GM18507 (cell line): ENCODE results near the gene POLR3A.
"Not testable (repeated sequence)": the region's sequence is repeated elsewhere in the genome, so short reads cannot be mapped to it uniquely, and the experiment has no call there.

Source experiments
- DNase-seq: peaks from one replicate; pipeline ENCODE4 v3.0.0; 2011; ENCODE audit warnings: low read depth; ENCODE audit not compliant: insufficient read length; ENCODE audit errors: extremely low spot score
- FAIRE-seq: peaks from 2 replicates; lab custom pipeline; 2011; peaks lifted over from hg19 to GRCh38; lab: Jason Lieb, UNC

The POLR3A gene

DNA sequence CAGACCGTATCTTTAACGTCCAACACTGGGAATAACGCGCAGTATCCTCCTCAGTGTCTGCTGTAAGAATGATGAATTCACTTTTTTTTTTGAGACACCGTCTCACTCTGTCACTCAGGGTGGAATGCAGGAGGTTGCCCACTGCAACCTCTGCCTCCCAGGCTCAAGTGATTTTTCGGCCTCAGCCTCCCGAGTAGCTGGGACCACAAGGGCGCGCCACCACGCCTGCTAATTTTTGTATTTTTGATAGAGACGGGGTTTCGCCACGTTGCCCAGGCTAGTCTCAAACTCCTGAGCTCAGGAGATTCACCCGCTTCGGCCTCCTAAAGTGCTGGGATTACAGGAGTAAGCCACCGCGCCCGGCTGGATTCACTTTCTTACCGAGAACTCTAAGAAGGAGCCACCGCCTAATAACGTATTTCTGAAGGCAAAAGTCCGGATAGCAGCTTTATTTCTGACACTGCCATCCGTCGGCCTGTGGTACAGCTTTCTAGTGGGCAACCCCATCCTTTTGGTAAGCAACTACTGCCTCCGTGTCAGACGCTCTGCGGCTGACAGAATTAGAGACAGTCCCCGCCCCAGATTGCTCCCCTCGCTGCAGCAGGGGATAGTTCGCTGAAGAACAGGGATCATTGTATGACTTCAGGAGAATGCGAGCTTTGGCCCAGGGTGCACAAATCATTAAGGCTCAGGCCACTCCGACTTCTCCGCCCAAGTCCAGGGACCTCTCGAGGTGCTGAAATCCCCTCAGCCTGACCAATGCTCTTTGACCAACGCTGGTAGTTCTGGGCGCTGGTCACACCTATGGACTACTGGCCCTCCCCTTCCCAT, 662 bp downstream of the POLR3A start:
- no peak for FAIRE-seq

DNA sequence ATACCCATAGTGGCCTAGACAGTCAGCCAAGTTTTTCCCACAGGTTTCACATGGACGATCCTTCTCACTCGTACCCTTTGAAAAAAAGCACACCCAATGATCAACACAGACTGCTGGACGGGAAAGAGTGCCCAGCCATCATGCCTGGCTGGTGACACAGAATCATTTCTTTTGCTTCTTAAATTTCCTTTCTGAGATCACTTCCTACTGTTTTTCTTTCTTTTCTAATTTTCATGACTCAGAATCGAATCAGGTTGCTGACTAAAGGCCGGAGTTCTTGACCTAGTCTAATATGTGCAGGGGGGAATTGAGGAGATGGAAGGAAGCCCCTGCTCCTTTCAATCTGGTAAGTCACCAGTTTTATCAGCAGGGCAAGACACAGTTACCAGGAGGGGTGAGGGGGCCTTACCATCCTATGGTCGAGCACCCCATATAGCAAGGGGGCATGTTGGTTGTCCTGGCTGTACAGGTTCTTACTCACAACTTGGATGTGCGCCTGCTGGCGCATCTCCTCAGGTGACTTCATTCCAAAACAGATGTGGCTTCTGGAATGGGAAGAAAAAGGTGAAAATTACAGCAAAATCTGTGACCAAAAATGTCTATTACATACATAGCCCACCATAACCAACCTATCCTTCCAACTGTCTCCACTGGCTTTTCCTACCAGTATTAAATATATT, 3.5 kb downstream of the POLR3A start:
- no peak for DNase-seq
- no peak for FAIRE-seq

More for the DNA sequence above, 662 bp downstream of the POLR3A start:
- no peak for DNase-seq

DNA sequence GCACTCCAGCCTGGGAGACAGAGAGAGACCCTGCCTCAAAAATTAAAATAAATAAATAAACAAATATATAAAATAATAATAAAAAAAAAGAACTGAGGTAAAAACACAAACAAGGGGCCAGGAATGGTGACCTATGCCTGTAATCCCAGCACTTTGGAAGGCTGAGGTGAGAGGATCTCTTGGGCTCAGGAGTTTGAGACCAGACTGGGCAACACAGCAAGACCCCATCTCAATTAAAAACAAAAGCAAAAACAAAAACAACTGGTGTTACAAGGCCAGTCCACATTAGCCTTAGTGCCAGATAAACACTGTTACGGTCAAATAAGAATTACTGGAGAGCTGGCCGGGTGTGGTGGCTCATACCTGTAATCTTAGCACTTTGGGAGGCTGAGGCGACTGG, 5.6 kb downstream of the POLR3A start:
- DNase-seq (no peak), FAIRE-seq (no peak)

DNA sequence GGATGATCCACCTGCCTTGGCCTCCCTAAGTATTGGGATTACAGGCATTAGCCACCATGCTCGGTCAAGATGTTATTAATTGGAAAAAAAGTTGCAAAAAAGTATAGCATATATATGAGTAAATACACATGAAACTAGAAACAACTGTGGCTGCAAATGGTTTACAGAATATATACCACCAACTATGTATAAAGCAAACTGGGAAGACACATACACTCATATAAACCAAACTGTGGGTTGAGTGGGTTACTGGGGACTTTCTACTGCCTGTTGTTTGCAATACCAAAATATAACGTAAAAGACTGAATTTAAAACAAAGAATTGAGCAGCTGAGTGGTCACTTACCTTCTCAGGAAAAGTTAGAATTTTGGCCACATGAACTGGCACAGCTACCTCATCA, 8.1 kb downstream of the POLR3A start:
- FAIRE-seq (no peak), DNase-seq (no peak)

DNA sequence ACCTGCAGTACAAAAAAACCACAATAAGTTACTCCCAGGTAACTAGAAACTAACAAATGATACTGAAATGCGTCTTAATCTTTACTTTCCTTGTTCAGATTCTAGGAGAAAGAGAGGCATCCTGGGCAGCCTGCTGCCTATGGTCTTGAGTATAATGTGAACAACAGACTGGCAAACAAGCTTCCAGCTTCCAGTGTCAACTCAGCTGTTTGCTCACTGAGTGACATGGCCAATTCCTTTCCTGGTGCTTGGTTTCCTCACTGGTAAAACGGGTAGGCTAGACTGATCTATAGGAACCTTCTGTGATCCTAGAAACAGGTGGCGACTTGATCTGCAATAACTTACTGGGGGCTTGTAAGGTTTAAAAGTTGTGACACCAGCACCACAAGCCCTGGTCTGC, 10.1 kb downstream of the POLR3A start:
- no peak for DNase-seq
- FAIRE-seq: no peak

DNA sequence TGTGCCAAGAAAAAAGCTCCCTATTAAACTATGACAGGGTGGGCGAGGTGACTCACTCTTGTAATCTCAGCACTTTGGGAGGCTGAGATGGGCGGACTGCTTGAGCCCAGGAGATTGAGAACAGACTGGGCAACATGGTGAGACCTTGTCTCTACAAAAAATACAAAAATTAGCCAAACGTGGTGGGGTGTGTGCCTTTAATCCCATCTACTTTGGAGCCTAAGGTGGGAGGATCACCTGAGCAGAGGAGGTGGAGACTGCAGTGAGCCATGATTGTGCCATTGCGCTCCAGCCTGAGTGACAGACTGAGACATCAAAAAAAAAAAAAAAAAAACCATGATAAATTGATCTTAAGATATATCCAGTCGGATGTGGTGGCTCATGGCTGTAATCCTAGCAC, 11.5 kb downstream of the POLR3A start:
- FAIRE-seq (no peak), DNase-seq (no peak)

- FAIRE-seq: no peak
- no peak for DNase-seq
Measured at GRCh38 chr10:78015546-78015945, 13.8 kb downstream of the POLR3A start.

- FAIRE-seq: no peak
- DNase-seq: no peak
Measured at GRCh38 chr10:78013564-78013963, 15.8 kb downstream of the POLR3A start.

DNA sequence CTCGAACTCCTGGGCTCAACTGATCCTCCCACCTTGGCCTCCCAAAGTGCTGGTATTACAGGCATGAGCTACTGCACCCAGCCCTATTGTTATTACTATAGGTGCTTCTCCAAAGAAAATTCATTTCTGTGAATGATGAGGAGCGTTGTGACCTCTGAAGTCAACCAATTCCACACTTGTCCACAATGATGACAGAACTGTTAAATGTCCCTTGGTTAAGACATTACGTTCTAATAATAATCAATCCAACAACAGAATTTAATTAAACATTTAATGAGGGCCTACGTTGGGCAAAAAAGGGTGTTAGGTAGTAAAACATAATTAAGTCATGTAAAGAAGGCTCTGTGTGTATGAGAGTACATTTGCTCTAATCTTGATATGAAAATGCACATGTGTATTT, 18.2 kb downstream of the POLR3A start:
- FAIRE-seq: no peak
- no peak for DNase-seq

GRCh38 chr10:78010278-78010677, 19.0 kb downstream of the POLR3A start:
- DNase-seq (no peak), FAIRE-seq (no peak)

DNA sequence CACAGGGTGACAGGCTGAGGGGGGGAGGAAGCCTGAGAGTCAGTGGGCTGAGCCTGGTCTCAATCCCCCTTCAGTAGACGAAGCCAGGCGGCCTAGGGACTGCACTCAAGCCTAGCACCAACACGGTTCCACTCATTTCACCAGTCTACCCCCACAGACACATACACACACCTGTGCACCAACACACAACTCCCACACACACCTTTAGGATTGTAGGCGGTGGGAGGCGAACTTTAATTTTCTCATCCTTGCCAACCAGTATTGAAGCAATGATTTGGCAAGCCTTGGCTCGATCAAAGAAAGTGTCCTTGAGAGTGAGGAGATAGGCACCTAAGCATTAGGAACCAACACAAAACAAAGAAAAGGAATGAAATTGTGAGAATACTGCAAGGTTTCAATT, 19.7 kb downstream of the POLR3A start:
- FAIRE-seq (no peak), DNase-seq (no peak)

DNA sequence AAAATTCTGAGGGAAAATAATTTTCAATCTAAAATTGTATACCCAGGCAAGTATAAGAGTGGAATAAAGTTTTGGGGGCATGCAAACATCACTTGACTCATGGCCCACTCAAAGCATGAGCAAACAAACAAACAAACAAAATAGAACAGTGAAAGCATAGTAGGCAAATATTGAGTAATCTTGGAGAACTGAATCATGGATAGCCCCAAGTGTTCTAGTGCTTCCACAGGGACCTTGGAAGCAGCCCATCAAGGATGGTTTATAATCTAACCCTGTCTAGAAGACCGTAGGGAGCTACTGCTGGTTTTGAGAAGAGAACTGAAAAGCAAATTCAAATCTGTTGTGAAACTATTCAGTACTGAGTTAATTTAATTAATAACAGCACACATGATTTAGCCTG, 22.1 kb downstream of the POLR3A start:
- DNase-seq: no peak
- no peak for FAIRE-seq

GRCh38 chr10:78004215-78005026, 24.9 kb downstream of the POLR3A start:
- no peak for FAIRE-seq
- no peak for DNase-seq

GRCh38 chr10:78002541-78003288, 26.6 kb downstream of the POLR3A start:
- no peak for FAIRE-seq
- DNase-seq: no peak

- no peak for FAIRE-seq
- DNase-seq: no peak
Measured at GRCh38 chr10:78000956-78001472, 28.3 kb downstream of the POLR3A start.

DNA sequence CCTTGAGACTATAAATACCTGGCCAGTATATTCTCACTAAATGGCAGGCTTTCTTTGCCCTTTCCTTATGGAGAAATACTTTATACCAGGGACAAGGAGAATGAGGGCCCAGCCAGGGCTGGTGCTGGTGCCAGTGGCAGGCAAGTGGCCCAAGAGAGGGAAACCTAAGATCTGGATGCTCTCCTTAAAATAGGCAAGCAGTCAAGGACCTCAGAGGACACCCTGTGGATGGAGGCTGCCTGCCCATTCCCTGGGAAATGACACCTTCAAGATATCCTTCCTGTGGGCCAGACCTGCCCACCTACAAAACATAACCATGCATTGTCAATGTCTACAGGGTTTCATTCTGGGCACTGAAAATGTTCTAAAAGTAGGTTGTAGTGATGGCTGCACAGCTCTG, 29.1 kb downstream of the POLR3A start:
- DNase-seq: no peak
- FAIRE-seq: no peak

- not testable (repeated sequence) for FAIRE-seq, DNase-seq
Measured at GRCh38 chr10:77998780-77999179, 30.5 kb downstream of the POLR3A start.

GRCh38 chr10:77993620-77994019, 35.7 kb downstream of the POLR3A start:
- FAIRE-seq: no peak
- DNase-seq: no peak

DNA sequence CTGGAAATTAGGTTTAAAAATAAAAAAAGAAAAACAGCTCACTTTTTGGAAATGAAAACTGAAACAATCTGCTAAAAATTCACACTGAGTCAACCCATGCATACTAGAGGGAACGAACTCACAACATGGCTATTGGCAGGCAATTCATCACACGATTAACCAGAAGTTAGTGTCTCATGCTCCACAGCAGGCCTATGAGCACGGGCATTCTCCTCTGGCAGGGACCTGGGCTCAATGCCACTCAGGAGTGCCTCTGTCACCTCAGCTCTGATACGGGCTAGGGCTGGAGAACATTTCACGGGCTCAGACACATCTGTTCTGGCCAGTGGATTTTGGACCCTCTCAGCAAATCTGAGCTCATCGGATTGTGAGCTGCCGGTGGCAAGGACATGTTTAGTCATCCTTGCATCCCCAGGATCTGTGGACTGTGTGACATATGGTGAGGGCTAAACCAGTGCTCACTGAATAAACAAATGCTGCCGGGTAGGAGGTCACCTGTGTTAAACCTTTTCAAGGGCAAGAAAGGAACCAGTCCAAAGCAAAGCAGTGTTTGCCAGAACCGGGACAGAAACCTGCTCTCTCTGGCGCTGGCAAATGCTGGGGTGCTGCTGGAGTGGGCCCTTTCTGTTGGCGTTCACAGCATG, 40.1 kb downstream of the POLR3A start:
- DNase-seq (no peak), FAIRE-seq (no peak)
